Heart left ventricle (tissue), 16 donors: ENCODE measurements around the gene BAZ2B. TPM values are rescaled to one million over a fixed set of nuclear protein-coding genes. Genes with fewer than 3 reads are reported as not detected.

ENCODE experiments used
- ATAC-seq, 4 donors: fragments of 200-7000 bp; cut with Tn5 transposase; one replicate each; pipeline ENCODE4 v1.9.1; 2020 to 2022; ENCODE audit warnings: moderate library complexity in 4 of 4, mild to moderate bottlenecking in 3 of 4, moderate number of reproducible peaks in 1 of 4
- DNase-seq, 5 donors: peaks; one replicate each; pipeline ENCODE4 v3.0.0-alpha.2; 2020
- H3K27ac ChIP-seq, 12 donors: fragments of 200-600 bp; sonication (generic) in 4 of 12; one replicate each; pipeline versions ENCODE4 v1.5.0 to v1.8.0; 2016 to 2022; ENCODE audit warnings: mild to moderate bottlenecking in 2 of 12
- H3K27me3 ChIP-seq, 9 donors: fragments of 200-600 bp; sonication (generic) in 2 of 9; one replicate each; pipeline versions ENCODE4 v1.5.1 to v1.8.0; 2016 to 2022; ENCODE audit warnings: mild to moderate bottlenecking in 3 of 9
- H3K36me3 ChIP-seq, 9 donors: fragments of 200-600 bp; sonication (generic) in 2 of 9; one replicate each; pipeline versions ENCODE4 v1.5.0 to v1.8.0; 2018 to 2022; ENCODE audit warnings: mild to moderate bottlenecking in 2 of 9
- H3K4me1 ChIP-seq, 12 donors: fragments of 200-600 bp; sonication (generic) in 4 of 12; one replicate each; pipeline versions ENCODE4 v1.5.0 to v1.8.0; 2016 to 2022; ENCODE audit warnings: mild to moderate bottlenecking in 3 of 12
- H3K4me3 ChIP-seq, 12 donors: fragments of 200-600 bp; sonication (generic) in 4 of 12; one replicate each; pipeline versions ENCODE4 v1.5.0 to v1.8.0; 2017 to 2022; ENCODE audit warnings: mild to moderate bottlenecking in 9 of 12, moderate library complexity in 4 of 12
- H3K9me3 ChIP-seq, 12 donors: fragments of 200-600 bp; sonication (generic) in 4 of 12; one replicate each; pipeline versions ENCODE4 v1.5.0 to v1.8.0; 2016 to 2022; ENCODE audit warnings: mild to moderate bottlenecking in 1 of 12
- CTCF ChIP-seq, 12 donors: fragments of 200-600 bp; sonication (generic) in 4 of 12; IDR thresholded peaks; one replicate each; pipeline versions ENCODE4 v1.5.0 to v1.8.0; 2018 to 2022; ENCODE audit warnings: antibody characterized with exemption in 12 of 12, mild to moderate bottlenecking in 5 of 12
- POLR2A ChIP-seq, 2 donors: fragments of 450-650 bp; IDR thresholded peaks; one replicate each; pipeline ENCODE4 v1.6.1; 2017; ENCODE audit warnings: antibody characterized with exemption in 2 of 2, mild to moderate bottlenecking in 2 of 2, moderate library complexity in 2 of 2
- WGBS, 4 donors: extraction: QIAGEN DNeasy Blood & Tissue Kit in 2 of 4; methylation state at CpG; one replicate each; pipeline versions ENCODE4 v1.1.5 to v1.1.7; 2013 to 2018; 5-methylcytosine and 5-hydroxymethylcytosine counted together
- intact Hi-C, 10 donors: fragments of 100-400 bp; cut with DNase I; formaldehyde crosslinking; loops; one replicate each; pipeline versions ENCODE4 v1.11.1 to v1.14.2; 2022
- polyA plus RNA-seq, 2 donors: library from polyadenylated mRNA; stranded (reverse); fragments of 200-250 nt; gene quantifications; one replicate each; pipeline ENCODE4 v1.2.3, GENCODE V29; 2013
- total RNA-seq, 9 donors: library from RNA; depleted of rRNA in 2 of 9; stranded (reverse); fragments of >200 nt in 2 of 9; fragmentation: NEBNext Ultra II Directional in 3 of 9; extraction: Animal tissue kit (Norgen Biotek cat#: 25700) in 3 of 9; gene quantifications; one replicate each; pipeline versions ENCODE4 v1.1.0 to v1.2.4, GENCODE V29; 2016 to 2023
- donor health status: ischemic (EF 13 %, LVEDD 7.1; RV severe dilation, severe dysfunction).
- donor health status: healthy with polysubstance abuse.
- donor health status: DM: no; HTN: yes; CAD: no.
- donor health status: DM: no; HTN: no; CAD: no.
- donor health status: ischemic (EF 25% LVEDD 6.9; RV normal size, moderate dysfunction).
- donor health status: ischemic (EF 25% LVEDD 5.7; RV mildly dilated, moderate dysfunction).
- donor health status: healthy.
- donor health status: DM: yes; HTN: yes; CAD: no.
- donor health status: ischemic (EF 35%, LVEDD 5.7; RV mildly dilated, moderate dysfunction).
- donor health status: nonischemic (EF 11% LVEDD 7.7; RV severe dilation, severe dysfunction).
- donor health status: DM: yes; HTN: yes; CAD: no.
- donor health status: PGD.
- donor health status: ischemic (EF 29% LVEDD 5.4; RV normal size, mild dysfunction).
- donor health status: nonischemic (EF 23%, LVEDD 6.1; RV moderate dilation, normal function).

BAZ2B gene
- total and polyA plus RNA-seq, 11 donors, result 15.3 to 56.5 (median 40.2) TPM

- intact Hi-C loops, result no loop called here
- H3K4me1 ChIP-seq, result peaks cover 0 to 20% (median 0%) of the 10 kb centered on the region in 12 donors
- peaks cover 0 to 20% (median 0%) of the 10 kb centered on the region in 12 donors for H3K9me3 ChIP-seq
- H3K27ac ChIP-seq, result no peak overlapping the region
- no peaks in the 10 kb centered on the region for H3K27me3 ChIP-seq
- DNase-seq (no peak), ATAC-seq (no peak)
- no peak overlapping the region for H3K4me3 ChIP-seq
- H3K36me3 ChIP-seq, result peaks cover 0 to 7% (median 0%) of the 10 kb centered on the region in 9 donors
- WGBS, 4 donors, result 94 to 100% (median 97%) methylated on average over 1 of the region's 1 CpG
- TF ChIP-seq POLR2A (IDR thresholded peaks at IDR 0.05) (no peak), CTCF (IDR thresholded peaks at IDR 0.05) (no peak)
These were observed 114.6 kb downstream of the BAZ2B start for GRCh38 chr2:159501743-159502142.

GRCh38 chr2:159497847-159498246, 118.5 kb downstream of the BAZ2B start:
- Histone ChIP-seq H3K27me3 (no peaks in the 10 kb centered on the region), H3K4me1 (peaks cover 0 to 16% (median 0%) of the 10 kb centered on the region in 12 donors), H3K9me3 (peaks cover 0 to 20% (median 0%) of the 10 kb centered on the region in 12 donors), H3K36me3 (peaks cover 0 to 7% (median 0%) of the 10 kb centered on the region in 9 donors), H3K27ac (peak overlapping the region in 7 of 12 donors; percentile 17 to 72 (median 41)), H3K4me3 (no peak overlapping the region)
- intact Hi-C loops, result no loop called here
- 78 to 82% (median 81%) methylated on average over 2 of the region's 2 CpGs for WGBS, 4 donors
- ATAC-seq, result peak in 1 of 4 donors; percentile 16
- TF ChIP-seq POLR2A (IDR thresholded peaks at IDR 0.05) (no peak), CTCF (IDR thresholded peaks at IDR 0.05) (no peak)
- no peak for DNase-seq

GRCh38 chr2:159497256-159497655, 119.1 kb downstream of the BAZ2B start:
- Histone ChIP-seq H3K27me3 (no peaks in the 10 kb centered on the region), H3K4me3 (no peak overlapping the region), H3K4me1 (peaks cover 0 to 16% (median 0%) of the 10 kb centered on the region in 12 donors), H3K36me3 (peaks cover 0 to 7% (median 0%) of the 10 kb centered on the region in 9 donors), H3K27ac (peak overlapping the region in 7 of 12 donors; percentile 17 to 72 (median 41)), H3K9me3 (peaks cover 0 to 18% (median 0%) of the 10 kb centered on the region in 12 donors)
- DNase-seq (peak in 3 of 5 donors; percentile 23 to 29 (median 24)), ATAC-seq (peak in 3 of 4 donors; percentile 95 to 99 (median 98))
- intact Hi-C loops, result no loop called here
- TF ChIP-seq CTCF (IDR thresholded peaks at IDR 0.05), result no peak
- no peak for TF ChIP-seq POLR2A (IDR thresholded peaks at IDR 0.05)

- 94 to 99% (median 96%) methylated on average over 2 of the region's 2 CpGs for WGBS, 4 donors
- Histone ChIP-seq H3K9me3 (no peaks in the 10 kb centered on the region), H3K4me3 (no peak overlapping the region), H3K27ac (no peak overlapping the region), H3K36me3 (no peaks in the 10 kb centered on the region), H3K4me1 (peaks cover 0 to 5% (median 0%) of the 10 kb centered on the region in 12 donors), H3K27me3 (no peaks in the 10 kb centered on the region)
- DNase-seq (no peak), ATAC-seq (no peak)
- intact Hi-C loops, result no loop called here
- TF ChIP-seq POLR2A (IDR thresholded peaks at IDR 0.05) (no peak), CTCF (IDR thresholded peaks at IDR 0.05) (no peak)
These were observed 126.9 kb downstream of the BAZ2B start for GRCh38 chr2:159489476-159489875.
